GM10266 (cell line): Measurements from ENCODE around the gene NUCKS1.

Experiments used
- DNase-seq: peaks from one replicate; pipeline ENCODE4 v3.0.0; 2012; ENCODE audit errors: extremely low spot score
- CTCF ChIP-seq: IDR thresholded peaks from 2 replicates; pipeline ENCODE4 v1.5.1; 2012; ENCODE audit warnings: mild to moderate bottlenecking, low read depth; ENCODE audit not compliant: control insufficient read depth, insufficient read depth; ENCODE audit errors: missing control alignments

The NUCKS1 gene, protein sequence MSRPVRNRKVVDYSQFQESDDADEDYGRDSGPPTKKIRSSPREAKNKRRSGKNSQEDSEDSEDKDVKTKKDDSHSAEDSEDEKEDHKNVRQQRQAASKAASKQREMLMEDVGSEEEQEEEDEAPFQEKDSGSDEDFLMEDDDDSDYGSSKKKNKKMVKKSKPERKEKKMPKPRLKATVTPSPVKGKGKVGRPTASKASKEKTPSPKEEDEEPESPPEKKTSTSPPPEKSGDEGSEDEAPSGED

GRCh38 chr1:205750138-205751035 is at the start of gene NUCKS1:
NUCKS1 (minus strand) TSS chr1:205750182; CDS start chr1:205749973, 209 bp downstream.
- no peak for TF ChIP-seq CTCF
- DNase-seq = peak; percentile 90

- DNase-seq = no peak
- TF ChIP-seq CTCF = no peak
These were observed 48.6 kb upstream of the NUCKS1 start for GRCh38 chr1:205798577-205798976.

DNA sequence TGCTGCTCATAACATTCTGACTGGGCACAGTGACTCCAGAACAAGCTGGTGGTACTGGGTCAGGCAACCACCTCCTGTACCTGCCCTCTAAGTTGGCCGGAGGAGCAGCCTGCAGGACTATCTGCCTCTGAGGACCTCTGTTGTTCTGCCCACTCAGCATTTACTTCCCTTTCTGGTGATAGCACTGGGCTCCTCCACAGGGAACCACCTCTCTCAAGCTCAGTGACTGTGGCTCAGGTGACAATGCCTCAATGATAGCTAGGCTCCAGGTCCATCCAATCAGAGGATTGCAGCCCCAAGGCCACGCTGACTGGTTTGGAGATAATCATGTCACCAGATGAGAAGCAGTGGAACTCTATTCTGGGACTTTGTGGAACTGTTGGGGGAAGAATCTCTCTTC is 47.2 kb upstream of the NUCKS1 start:
- TF ChIP-seq CTCF = no peak
- DNase-seq = no peak

- DNase-seq = no peak
- no peak for TF ChIP-seq CTCF
These were observed 44.2 kb upstream of the NUCKS1 start for GRCh38 chr1:205794011-205794730.

DNA sequence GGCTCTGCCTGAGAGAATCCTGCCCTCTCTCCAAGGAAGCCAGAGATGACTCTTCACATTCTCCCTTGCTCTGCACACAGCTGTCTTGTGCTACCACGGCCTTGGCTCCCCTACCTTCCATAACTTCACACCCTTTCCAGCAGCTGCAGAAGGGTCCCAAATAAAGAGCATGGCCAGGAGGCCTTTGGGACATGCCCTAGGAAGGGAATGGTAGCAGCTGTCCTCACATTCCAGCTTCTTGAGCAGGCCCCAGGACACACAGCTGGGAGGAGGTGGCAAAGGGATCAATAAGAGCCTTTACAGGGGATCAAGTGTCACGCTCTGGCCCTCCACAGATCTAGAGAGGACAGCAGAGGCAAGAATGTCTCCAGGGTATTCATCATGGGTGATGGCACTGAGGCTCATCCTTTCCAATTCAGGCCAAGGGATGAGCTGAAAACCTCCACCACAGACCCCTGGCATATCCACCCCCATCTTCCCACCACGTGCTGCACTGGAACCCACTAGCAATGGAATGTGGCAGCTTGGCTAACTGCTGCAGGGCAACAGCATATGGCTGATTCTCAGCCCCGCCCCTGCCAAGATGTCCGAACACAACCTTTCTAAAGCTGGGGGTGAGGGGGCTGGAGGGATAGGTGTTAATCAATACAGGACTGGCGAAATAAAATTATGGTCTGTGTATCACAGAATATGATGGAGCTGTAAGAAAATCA is 43.1 kb upstream of the NUCKS1 start:
- no peak for TF ChIP-seq CTCF
- DNase-seq = no peak

DNA sequence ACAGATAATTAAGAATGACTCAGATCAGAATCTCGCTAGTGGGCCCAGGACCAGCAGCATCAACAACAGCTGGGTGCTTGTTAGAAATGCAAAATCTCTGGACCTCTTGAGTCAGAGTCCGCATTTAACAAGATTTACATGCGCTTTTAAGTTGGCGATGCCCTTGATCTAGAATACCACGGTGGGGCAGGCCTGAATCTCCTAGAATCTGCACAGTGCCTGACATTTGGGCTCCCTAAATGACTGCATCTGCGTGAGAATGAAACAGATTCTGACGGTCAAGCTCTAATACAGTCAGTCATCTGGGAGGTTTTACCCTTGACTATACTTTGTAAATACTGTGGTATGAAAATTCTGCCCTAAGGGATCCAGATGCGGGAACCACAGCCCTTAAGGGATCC is 42.5 kb upstream of the NUCKS1 start:
- TF ChIP-seq CTCF = no peak
- no peak for DNase-seq
